ENCODE measurements around the gene UNC119B.
"Not testable (repeated sequence)": the region's sequence is repeated elsewhere in the genome, so short reads cannot be mapped to it uniquely, and the experiment has no call there.

Gene UNC119B

DNA sequence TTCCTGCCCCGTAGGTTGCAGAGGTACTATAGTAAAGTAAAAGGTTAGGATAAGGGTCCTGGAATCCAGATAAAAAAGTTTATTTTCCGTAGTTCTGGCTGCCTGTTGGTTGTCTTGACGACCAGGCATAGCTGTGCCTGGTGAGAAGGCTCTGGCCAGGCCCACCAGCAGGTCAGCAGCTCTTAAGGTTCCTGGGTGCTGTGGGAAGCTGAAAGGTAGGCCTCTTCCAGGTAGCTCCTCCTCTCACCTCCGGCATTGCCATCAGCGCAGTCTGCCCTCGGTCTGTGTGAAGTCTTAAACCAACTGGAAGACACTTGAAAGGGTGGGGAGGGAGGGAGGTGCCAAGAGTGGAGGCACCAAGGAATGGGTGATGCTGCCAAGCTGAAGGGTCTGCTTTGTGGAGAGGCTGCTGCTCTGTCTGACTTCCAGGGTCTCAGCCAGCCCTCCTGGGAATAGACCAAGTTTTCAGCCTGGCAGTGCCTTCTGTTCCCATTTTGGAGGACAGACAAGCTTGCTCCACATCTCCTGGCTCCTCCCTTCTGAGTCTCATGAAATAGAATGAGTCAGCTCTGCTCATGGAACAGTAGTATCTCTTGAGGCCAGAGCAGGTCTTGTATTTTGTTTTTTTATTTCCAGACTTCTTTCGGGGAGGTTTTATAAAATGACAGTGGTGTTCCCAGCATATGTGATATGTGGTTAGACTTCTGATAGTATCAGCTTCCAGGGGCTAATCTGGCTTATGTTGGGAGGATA, 10.2 kb downstream of the UNC119B start:
- DNase-seq, result no peak

DNA sequence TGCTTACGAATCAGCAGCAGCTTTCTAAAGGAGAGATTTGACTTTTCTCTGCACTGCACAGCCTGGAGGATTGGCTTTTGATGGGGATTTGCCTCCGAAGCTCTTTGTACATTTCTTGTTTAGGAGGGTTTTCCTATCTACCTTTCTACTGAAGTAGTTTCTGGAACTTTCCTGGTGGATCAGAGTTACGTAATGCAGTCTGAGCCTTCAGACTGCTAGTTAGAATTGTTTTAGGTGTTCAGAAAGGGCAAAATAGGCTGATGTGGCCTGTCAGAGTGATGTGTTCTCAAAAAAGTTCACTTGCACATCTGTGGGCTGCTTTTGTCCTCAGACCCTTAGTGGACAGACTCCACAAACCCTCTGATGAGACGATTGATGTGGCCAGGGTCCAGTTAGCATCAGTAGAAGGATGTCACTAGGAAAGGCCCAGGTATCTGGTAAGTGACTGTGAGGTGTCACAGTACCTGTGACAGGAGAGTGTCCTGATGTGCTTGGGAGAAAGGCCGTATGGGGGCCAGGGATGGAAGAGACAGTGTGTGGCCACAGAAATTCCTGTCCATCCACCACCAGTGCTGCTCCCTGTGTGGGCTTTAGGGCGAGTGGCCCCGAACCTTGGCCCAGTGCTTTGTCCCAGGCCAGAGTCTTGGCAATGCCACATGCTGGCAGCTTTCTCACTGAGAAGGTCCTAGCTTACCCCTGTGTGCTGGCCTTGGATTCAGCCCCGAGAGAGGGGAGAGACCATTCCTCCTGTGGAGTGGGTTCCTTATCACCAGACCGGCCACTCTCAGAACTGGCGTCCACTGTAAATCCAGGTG, 10.9 kb downstream of the UNC119B start:
- no peak for DNase-seq

DNA sequence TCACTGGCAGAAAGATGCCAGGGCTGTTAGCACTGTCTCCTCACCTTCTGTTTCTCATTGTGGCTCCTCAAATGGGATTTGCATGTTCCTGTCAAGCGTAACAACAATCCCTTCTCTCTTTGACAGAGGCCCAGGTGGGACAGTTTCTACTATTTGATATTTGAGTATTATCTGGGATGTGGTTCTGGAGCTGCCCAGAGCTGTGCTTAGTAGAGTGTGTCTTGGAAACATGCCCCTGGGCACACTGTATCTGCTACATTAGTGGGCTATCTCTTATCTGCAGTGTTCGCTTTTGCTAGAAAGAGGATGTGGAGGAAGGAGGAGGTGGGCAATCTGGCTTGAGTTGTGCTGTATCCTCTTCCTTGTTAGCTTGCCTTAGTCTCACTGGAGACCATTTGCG, 11.6 kb downstream of the UNC119B start:
- DNase-seq, result no peak

DNA sequence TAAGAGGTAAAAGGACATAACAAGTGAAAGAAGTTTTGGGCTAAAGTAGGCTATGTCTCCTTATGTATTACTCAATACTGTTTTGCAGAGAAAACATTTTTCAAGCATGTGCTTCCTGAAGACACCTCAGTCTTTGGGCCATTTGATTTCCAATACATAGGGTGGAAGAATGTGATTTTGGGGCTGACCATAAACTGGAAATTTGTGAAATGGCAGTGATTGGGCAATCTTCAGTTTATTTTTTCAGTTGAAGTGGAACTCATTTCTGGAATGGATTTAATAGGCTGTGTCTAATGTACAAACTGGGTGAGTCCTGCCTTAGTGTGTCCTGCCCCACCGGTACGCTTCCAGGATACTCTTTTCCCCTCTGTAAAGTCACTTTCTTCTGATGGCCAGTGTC, 12.5 kb downstream of the UNC119B start:
- no peak for DNase-seq

DNA sequence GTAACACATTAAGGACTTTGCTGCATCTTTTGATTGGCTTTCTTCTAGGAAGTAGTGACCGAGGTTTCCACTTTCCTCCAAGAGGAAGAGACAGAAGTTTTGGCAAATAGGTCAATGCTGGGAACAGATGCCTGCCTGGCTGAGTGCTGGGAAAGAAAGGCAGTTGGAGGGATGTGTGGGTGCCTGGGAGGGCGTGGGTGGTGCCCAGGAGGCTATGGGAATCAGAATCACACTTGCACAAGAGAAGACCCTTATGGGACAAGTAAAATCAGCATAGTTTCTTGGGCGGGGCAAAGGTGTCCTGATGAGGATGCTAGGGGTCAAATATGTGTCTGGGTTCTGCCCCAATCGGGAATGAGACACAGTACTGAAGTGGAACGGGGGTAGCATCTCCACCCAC, 14.5 kb downstream of the UNC119B start:
- DNase-seq, result no peak

DNA sequence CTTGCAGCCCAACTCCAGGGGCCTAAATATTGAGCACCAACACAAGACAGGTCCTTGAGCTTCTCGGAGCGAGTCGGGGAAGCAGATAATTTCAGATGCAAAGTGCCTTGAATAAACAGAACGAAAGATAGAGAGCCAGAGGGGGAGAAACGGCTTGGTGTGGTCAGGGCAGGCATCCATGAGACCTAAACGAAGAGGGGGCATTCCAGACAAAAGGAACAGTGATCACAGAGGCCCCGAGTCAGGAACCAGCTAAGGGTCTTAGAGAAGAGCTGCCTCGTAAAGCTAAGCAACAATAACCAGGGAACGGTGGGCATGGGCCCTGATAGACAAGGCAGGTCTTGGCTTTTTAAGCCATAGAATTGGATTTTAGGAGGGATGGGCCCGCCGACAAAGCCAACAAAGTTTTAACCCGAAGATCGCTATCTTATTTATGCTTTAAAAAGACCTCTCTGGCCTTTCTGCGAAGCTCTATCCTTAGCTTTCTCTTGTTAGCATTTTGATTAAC, 14.9 kb downstream of the UNC119B start:
- no peak for DNase-seq

DNA sequence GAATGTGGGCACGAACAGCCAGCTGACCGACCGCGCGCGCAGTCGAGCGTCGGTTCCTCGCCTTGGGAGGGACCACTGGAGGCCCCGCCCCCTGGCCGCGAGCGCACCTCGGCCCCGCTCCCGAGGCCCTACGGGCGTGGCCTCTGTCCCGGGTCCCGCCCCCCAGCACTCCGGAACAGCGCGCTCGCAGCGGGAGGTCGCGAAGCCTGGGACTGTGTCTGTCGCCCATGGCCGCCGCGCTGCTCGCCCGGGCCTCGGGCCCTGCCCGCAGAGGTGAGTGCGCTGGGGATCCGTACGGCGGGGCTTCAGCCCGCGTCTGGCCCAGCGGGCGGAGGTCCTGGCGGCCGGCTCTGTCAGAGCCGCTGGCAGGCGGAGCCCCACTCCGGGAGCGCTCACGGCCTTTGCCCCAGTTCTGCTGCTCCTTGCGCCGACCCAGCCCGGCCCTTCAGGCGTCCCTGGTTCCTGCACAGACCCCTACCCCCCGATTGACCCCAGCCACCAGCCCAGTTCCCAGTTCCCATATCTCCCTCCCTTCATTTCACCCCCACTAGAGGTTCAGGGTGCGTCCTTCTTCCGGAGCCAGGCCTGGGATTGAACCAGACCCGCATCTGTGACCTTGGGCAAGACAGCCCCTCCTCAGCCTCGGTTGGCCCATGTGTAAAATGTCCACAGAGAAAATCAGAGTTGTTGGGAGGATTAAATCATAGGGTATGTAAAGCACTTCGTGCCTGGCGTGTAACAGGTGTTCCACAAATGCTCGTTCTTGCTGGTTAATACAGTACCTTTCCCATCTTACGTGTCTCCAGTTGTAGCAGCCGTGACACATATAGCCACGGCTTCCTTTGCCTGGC, 15.6 kb downstream of the UNC119B start, which contains the start of gene ACADS:
Gene ACADS, plus strand, starts transcription at position 168 of the 851 bp plus-strand sequence. Its CDS starts 60 bp downstream, at position 228.
- DNase-seq, result peak; percentile 88

DNA sequence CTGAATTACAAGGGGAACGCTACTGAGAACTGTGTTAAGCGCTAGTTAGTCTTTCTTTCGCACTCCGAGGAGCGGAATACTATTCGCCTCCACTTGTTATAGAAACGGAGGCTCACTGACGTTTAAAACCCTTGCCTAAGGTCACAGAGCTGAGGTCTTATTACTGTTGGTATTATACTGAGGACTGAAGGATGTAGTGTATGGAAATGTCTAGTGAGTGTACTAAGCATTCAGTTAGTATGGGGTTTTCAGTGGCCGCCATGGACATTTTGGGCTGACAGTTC, 16.2 kb downstream of the UNC119B start:
- DNase-seq, result no peak

DNA sequence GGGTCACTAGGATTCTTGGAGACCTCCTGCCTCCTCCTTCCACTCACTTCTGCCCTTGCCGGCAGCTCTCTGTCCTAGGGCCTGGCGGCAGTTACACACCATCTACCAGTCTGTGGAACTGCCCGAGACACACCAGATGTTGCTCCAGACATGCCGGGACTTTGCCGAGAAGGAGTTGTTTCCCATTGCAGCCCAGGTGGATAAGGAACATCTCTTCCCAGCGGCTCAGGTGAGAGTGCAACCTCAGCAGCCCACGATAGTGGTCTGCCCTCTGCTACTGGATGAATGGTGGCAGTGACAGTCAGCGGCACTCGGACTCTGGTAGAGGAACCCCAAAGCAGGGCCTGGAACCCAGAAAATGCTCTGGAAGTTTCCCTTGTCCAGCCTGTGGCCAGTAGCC, 16.7 kb downstream of the UNC119B start:
- no peak for DNase-seq

DNA sequence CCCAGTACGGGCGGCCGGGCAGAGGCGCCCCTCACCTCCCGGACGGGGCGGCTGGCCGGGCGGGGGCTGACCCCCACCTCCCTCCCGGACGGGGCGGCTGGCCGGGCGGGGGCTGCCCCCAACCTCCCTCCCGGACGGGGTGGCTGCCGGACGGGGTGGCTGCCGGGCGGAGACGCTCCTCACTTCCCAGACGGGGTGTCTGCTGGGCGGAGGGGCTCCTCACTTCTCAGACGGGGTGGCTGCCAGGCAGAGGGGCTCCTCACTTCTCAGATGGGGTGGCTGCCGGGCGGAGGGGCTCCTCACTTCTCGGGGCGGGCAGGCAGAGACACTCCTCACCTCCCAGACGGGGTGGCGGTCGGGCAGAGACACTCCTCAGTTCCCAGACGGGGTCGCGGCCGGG, 21.9 kb downstream of the UNC119B start:
- DNase-seq, result not testable (repeated sequence)

DNA sequence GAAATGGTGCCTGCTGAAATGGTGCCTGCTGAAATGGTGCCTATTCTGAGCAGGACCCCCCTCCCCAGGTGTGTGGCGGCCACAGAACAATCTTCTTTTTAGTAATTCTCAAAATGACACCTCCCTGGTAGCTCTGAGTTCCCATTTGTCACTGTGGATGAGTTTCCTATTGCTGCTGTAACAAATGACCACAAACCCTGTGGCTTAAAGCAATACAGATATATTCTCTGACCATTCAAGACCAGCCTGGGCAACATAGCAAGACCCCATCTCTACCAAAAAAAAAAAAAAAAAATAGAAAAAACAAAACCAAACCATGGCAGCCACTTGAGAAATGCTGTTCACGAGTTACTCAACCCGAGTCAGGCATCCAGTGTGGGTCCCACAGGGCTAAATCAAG, 23.3 kb downstream of the UNC119B start:
- DNase-seq, result no peak

DNA sequence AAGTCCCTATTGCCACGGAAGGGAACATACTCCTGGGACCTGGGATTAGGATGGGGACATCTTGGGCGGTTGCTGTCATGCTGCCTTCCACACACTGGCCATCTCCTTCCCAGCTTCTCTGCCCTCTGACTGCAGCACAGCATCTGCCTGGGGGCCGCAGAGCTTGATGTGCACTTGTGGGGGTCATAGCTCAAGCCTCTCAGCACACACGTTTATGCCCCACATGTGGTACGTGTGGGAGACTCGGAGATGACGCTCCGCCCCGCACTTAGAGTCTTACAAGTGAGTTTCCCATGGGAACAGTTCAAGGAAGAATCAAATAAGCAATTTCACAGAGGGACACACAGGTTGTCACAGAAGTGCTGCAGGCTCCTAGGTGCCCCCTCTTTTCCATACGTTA, 24.0 kb downstream of the UNC119B start:
- no peak for DNase-seq

DNA sequence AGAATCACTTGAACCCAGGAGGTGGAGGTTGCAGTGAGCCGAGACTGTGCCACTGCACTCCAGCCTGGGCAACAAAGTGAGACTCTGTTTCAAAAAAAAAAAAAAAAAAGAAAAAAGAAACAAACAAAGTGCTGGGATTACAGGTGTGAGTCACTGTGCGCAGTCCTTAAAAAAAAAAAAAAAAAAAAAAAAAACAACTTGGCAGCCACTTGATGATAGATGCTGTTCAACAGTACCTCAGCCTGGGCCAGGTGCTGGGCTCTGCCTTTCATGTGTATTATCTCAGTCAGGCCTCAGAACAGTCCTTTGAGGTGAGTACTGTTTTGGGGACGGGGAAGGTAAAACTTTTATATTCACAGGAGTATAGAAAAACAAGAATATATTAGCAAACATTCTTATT, 24.9 kb downstream of the UNC119B start:
- DNase-seq, result no peak

DNA sequence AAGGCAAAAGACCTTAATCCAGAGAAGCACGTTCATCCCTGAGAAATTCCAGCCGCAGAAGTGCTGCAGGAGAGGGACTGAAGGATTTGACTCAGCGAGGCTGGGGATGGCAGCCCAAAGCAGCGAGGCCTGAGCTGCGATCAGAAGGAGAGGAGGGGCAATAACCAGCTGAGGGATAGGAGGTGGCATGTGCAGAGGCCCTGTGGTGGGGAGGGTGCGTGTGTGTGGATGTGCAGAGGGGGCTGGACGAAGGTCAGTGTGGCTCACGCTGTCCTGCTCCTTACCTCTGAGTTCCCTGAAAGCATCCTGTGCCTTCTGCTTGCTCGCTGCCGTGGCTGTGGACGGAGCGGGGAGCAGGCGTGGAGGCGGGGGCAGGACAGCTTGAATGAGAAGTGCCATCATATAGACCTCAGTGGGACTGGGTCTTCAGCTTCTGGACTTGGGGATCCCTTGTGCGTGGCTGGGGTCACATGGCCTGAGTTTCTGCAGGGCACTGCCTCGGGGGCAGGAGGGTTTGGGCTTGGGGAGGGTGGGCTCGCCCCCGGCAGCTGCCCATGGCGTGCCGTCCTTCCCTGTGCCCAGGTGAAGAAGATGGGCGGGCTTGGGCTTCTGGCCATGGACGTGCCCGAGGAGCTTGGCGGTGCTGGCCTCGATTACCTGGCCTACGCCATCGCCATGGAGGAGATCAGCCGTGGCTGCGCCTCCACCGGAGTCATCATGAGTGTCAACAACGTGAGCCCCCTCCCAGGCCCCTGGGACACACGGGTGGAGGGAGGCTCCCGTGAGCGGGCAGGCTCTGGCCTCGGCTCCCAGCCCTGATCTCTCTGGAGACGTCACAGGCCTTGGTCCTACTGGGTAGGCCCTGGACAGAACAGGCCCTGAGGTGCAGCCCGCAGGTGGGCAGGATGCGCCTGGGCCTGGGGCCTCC, 26.4 kb downstream of the UNC119B start:
- DNase-seq, result no peak

DNA sequence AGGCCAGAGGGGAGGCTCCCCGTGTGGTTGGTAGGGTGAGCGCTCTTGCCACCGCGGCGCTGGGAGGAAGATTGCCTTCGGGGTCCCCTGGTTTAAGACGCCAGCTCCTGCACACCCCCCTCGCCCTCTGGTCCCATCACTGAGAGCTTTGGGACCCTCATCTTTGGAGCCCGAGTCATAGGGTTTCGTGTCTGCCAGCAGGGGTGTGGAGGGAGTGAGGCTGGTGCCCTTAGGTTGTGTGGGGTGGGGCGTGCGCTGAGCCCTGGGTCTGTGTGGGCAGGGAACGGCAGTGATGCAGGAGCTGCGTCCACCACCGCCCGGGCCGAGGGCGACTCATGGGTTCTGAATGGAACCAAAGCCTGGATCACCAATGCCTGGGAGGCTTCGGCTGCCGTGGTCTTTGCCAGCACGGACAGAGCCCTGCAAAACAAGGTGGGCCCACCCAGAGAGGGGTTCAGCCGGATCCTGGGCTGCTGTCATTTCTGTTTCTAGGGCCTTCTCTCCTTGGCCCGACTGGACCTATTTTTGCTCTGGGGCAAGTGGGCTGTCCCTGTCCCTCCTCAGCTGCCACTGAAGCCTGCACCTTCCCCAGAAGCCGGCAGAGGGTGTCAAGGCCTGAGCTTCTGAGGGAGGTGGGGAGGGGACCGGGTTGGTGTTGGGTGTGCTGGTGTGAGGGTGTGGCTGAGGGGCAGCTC, 27.4 kb downstream of the UNC119B start:
- DNase-seq, result no peak

DNA sequence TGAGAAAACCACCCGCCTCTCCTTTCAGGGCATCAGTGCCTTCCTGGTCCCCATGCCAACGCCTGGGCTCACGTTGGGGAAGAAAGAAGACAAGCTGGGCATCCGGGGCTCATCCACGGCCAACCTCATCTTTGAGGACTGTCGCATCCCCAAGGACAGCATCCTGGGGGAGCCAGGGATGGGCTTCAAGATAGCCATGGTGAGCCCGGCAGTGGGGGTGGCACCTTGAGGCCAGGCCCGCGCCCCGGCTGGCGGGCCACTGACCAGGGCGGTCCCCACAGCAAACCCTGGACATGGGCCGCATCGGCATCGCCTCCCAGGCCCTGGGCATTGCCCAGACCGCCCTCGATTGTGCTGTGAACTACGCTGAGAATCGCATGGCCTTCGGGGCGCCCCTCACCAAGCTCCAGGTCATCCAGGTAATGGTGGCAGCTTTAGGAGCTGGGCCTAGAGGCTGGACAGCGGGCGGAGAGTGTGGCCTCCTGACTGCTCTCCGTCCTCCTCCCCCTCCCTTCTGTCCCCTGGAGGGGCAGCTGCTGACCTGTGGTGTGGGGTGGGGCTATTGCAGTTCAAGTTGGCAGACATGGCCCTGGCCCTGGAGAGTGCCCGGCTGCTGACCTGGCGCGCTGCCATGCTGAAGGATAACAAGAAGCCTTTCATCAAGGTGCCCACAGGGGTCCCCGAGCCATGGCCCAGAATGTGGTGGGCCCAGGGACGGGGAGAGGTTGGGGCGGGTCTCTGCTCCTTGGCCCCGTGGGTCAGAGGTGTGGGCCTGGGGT, 28.2 kb downstream of the UNC119B start:
- no peak for DNase-seq

DNA sequence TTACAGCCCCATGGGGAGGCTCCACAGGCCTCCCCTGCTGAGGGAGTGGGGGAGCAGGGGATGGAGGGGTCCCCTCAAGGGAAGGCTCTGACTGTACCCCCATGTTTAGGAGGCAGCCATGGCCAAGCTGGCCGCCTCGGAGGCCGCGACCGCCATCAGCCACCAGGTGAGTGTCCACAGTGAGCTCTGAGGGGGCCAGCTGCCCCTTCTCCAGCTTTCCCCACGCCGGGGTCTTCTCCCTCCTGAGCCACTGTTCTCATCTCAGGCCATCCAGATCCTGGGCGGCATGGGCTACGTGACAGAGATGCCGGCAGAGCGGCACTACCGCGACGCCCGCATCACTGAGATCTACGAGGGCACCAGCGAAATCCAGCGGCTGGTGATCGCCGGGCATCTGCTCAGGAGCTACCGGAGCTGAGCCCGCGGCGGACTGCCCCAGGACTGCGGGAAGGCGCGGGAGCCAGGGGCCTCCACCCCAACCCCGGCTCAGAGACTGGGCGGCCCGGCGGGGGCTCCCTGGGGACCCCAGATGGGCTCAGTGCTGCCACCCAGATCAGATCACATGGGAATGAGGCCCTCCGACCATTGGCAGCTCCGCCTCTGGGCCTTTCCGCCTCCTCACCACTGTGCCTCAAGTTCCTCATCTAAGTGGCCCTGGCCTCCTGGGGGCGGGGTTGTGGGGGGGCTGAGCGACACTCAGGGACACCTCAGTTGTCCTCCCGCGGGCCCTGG, 28.9 kb downstream of the UNC119B start:
- DNase-seq, result no peak

DNA sequence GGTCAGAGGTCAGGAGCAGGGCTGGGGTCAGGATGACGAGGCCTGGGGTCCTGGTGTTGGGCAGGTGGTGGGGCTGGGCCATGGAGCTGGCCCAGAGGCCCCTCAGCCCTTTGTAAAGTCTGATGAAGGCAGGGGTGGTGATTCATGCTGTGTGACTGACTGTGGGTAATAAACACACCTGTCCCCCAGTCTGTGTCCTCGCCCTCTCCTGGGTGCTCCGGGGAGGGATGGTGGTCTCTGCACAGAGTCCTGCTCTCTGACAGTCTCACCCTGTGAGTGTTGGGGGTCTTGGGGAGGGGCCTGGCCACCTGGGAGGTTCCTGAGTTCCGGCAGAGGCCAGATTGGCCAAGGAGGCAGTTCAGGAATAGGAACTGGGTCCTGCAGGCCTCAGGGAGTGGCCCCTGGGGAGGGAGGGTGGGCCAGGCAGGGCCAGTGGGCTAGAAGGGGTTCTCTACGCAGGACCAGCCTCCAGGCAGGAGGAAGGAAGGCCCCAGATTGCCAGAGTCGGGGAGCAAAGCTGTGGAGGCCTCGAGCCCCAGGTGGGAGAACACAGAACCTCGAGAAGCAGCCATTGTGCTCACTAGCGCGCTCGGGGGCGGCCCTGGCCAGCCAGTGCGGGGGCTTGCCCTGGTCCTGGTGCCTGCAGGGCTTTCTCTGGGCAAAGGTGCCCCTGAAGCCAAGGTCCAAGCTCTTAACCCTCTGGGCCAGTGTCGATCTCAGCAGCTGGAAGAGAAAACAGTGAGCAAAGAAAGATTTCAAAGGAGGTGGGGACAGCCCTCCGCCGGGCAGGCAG, 29.8 kb downstream of the UNC119B start:
- no peak for DNase-seq

DNA sequence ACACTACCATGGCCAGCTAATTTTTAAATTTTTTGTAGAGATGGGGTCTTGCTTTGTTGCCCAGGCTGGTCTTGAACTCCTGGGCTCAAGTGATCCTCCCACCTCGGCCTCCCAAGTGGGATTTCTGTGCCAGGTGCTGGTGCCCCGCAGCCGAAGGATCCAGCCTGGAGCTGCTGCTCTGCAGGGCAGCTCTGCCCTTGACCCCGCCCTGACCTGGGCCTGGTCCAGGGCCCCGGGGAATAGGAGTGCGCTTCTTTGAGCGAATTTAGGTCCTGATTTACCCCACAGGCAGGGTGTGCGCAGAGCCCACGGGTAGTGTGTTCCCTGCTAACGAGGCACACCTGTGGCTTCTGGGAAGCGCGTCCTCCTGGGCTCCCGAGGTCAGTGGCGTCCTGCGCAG, 30.6 kb downstream of the UNC119B start:
- no peak for DNase-seq
